Gastroesophageal sphincter (tissue), 4 donors: ENCODE data around the gene TMEM207. TPM values are rescaled to one million over a fixed set of nuclear protein-coding genes. Genes with fewer than 3 reads are reported as not detected.

Experiments
- ATAC-seq: fragments of 150-250 bp; one replicate; pipeline ENCODE4 v1.9.1; 2016; ENCODE audit warnings: mild to moderate bottlenecking, moderate library complexity
- H3K27ac ChIP-seq, 4 donors: fragments of 200-600 bp; sonication (generic) in 3 of 4; 1 replicate in 3 of 4; 2 replicates in 1 of 4; pipeline ENCODE4 v1.5.1; 2016 to 2019
- H3K27me3 ChIP-seq: fragments of 200-600 bp; sonication (generic); one replicate; pipeline ENCODE4 v1.5.1; 2019
- H3K36me3 ChIP-seq, 2 donors: fragments of 200-600 bp; sonication (generic); one replicate each; pipeline ENCODE4 v1.5.1; 2019; ENCODE audit warnings: control low read depth in 1 of 2
- H3K4me1 ChIP-seq, 3 donors: fragments of 200-600 bp; sonication (generic); 1 replicate in 2 of 3; 2 replicates in 1 of 3; pipeline ENCODE4 v1.5.1; 2016 to 2019; ENCODE audit warnings: control low read depth in 2 of 3
- H3K4me3 ChIP-seq, 2 donors: fragments of 200-600 bp; sonication (generic); one replicate each; pipeline ENCODE4 v1.5.1; 2019; ENCODE audit warnings: mild to moderate bottlenecking in 1 of 2, moderate library complexity in 1 of 2
- H3K9me3 ChIP-seq, 3 donors: fragments of 200-600 bp; sonication (generic); one replicate each; pipeline ENCODE4 v1.5.1; 2017 to 2019; ENCODE audit warnings: control low read depth in 2 of 3
- EP300 ChIP-seq: sonication (generic); formaldehyde crosslinking; IDR thresholded peaks from one replicate; pipeline ENCODE4 v1.6.1; 2017; ENCODE audit warnings: antibody characterized with exemption, mild to moderate bottlenecking
- POLR2A ChIP-seq, 2 donors: fragments of 450-650 bp; IDR thresholded peaks; one replicate each; pipeline ENCODE4 v1.6.1; 2017; ENCODE audit warnings: antibody characterized with exemption in 2 of 2, mild to moderate bottlenecking in 2 of 2, moderate library complexity in 1 of 2
- POLR2AphosphoS5 ChIP-seq: sonication (generic); formaldehyde crosslinking; IDR thresholded peaks from one replicate; pipeline ENCODE4 v1.6.1; 2017; ENCODE audit warnings: antibody characterized with exemption
- WGBS, 2 donors: methylation state at CpG; one replicate each; pipeline ENCODE4 v1.1.5; 2018; ENCODE audit warnings: low coverage in 1 of 2; 5-methylcytosine and 5-hydroxymethylcytosine counted together
- total RNA-seq, 4 donors: library from RNA; depleted of rRNA; stranded (reverse); fragments of >200 nt; gene quantifications; one replicate each; pipeline ENCODE4 v1.1.0, GENCODE V29; 2016
- TF ChIP-seq, protein P1 (sequence below), 4 experiments: fragments of 200-600 bp in 2 of 4; fragments of 450-650 bp in 2 of 4; sonication (generic) in 1 of 4; IDR thresholded peaks; one replicate each; pipeline ENCODE4 v1.5.1; 2017 to 2019; ENCODE audit warnings: antibody characterized with exemption in 4 of 4, mild to moderate bottlenecking in 2 of 4, moderate library complexity in 2 of 4

Gene TMEM207
- total RNA-seq, 4 donors from 2014 or later, result not detected

DNA sequence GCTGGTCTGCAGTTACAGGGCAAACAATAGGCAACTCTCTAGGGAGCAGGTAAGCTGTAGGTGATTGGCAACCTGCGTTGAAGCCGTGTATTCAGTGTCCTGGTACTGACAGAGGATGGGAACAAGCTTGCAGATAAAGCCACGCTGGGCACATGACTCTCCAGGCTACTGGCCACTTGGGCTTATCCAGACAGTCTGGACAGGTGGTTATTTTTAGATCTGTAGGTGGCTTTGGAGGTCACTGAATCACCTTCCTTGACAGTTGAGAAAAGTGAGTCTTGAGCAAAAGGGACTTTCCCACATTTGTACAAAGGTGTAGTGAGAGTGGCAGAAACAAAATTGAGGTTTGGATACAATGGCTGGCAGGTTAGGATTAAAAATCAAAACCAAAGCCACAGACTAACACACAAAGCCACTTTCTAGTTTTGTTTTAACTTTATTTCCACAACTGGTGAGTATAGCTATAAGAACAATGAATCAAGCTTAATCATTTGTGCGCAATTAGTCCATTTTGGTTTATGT lies 41.9 kb upstream of the TMEM207 start:
- Histone ChIP-seq H3K27me3 (peaks cover 4% of the 10 kb centered on the region), H3K36me3 (no peaks in the 10 kb centered on the region), H3K4me3 (no peak overlapping the region), H3K27ac (no peak overlapping the region), H3K4me1 (no peaks in the 10 kb centered on the region), H3K9me3 (no peaks in the 10 kb centered on the region)
- 82 to 90% methylated on average over 3 of the region's 4 CpGs for WGBS, 2 donors
- ATAC-seq, result no peak
- TF ChIP-seq, protein P1, sequence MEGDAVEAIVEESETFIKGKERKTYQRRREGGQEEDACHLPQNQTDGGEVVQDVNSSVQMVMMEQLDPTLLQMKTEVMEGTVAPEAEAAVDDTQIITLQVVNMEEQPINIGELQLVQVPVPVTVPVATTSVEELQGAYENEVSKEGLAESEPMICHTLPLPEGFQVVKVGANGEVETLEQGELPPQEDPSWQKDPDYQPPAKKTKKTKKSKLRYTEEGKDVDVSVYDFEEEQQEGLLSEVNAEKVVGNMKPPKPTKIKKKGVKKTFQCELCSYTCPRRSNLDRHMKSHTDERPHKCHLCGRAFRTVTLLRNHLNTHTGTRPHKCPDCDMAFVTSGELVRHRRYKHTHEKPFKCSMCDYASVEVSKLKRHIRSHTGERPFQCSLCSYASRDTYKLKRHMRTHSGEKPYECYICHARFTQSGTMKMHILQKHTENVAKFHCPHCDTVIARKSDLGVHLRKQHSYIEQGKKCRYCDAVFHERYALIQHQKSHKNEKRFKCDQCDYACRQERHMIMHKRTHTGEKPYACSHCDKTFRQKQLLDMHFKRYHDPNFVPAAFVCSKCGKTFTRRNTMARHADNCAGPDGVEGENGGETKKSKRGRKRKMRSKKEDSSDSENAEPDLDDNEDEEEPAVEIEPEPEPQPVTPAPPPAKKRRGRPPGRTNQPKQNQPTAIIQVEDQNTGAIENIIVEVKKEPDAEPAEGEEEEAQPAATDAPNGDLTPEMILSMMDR (IDR thresholded peaks at IDR 0.05), result no peak
- TF ChIP-seq EP300 (no peak), POLR2AphosphoS5 (no peak), POLR2A (IDR thresholded peaks at IDR 0.05) (no peak)

DNA sequence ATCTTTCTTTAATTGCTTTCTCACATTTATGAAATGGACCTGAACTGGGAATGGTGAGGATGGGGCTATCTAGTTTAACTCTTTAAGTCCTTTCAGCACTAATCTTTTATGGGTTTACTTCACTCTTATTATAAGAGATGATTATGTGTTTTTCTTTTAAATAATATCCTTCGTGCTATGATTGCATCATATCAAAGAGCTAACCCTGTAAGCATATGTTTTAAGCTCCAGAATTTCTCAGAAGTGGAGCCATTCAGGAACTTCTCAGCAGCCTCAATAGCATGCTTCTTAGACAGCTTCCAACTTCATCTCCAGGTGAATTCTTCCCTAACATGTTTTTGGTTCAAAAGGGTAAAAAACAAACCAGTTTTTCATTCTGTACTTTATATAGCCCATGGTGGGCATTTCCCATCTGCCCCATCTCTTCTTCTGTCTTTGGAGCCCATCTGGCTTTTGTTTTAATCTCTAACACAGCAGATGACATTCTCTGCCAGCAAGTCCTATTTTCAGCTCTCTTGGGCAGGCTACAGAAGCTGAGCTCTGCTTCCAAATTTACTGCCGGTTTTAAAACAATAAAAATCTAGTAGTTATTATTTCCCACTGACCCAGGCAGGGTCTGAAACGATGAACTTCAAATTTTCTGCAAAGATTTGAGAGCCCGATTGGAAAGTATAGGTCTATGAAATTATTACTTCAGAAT lies 37.4 kb upstream of the TMEM207 start:
- no peak overlapping the region for H3K27ac ChIP-seq
- peaks cover 4% of the 10 kb centered on the region for H3K27me3 ChIP-seq
- no peaks in the 10 kb centered on the region for H3K4me1 ChIP-seq
- no peak overlapping the region for H3K4me3 ChIP-seq
- TF ChIP-seq, protein P1 (IDR thresholded peaks at IDR 0.05), result no peak
- TF ChIP-seq POLR2AphosphoS5, result no peak
- no peak for TF ChIP-seq EP300
- TF ChIP-seq POLR2A (IDR thresholded peaks at IDR 0.05), result no peak
- no peaks in the 10 kb centered on the region for H3K9me3 ChIP-seq
- H3K36me3 ChIP-seq, result no peaks in the 10 kb centered on the region
- WGBS, 2 donors, result 69 to 71% methylated on average over 4 of the region's 4 CpGs
- no peak for ATAC-seq

DNA sequence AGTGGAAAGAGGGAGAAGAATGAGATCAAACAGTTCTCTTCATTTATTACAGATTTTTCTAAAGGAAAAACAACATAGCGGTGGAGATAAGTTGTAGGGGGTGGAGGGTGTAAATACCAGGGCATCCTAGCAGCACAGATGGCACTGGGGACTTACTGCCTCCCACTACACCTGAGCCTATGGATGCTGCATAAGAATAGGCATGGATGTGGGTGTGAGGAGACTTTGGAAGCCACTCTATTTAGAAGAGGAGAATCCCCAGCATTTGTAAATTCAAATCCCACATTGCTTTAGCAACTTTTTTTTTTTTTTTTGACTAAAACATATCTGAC lies 36.8 kb upstream of the TMEM207 start:
- 0 to 24% methylated on average over 1 of the region's 1 CpG for WGBS, 2 donors
- Histone ChIP-seq H3K36me3 (no peaks in the 10 kb centered on the region), H3K4me3 (no peak overlapping the region), H3K27me3 (peaks cover 4% of the 10 kb centered on the region), H3K27ac (no peak overlapping the region), H3K4me1 (no peaks in the 10 kb centered on the region), H3K9me3 (no peaks in the 10 kb centered on the region)
- no peak for ATAC-seq
- TF ChIP-seq POLR2A (IDR thresholded peaks at IDR 0.05) (no peak), POLR2AphosphoS5 (no peak), EP300 (no peak)
- TF ChIP-seq, protein P1 (IDR thresholded peaks at IDR 0.05), result no peak

DNA sequence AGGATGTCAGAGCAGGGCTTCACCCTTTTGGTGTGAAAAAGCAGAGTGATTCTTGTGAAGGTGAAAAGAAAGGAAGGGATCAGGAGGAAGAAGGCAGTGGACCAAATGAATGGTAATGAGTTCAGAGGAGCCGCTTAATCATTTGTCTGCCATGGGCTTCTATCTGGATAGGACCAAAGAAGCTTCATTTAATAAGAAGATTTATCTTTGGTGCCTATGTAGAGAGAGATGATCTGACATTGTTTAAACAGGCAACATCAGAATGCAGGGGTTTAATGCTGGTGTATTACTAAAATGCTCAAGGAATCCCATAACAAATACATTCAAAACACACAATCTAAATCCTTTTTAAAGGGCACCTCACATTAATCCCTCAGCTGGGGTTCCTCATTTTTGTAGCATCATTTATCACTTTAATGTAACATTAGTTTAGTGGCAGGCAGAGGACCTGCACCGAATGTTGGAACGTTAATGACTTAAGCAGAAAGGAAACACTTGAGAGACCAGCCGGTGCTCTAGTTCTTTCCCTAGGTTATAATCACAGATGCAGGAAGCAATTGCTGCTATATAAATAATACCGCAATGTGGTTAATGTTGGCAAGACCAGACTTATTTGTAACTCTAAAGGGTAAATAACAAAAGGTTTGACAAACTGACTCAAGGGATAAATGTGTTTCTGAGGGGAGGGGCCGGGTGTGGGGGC lies 36.3 kb upstream of the TMEM207 start:
- ATAC-seq, result no peak

More for the DNA sequence above, 36.3 kb upstream of the TMEM207 start:
- TF ChIP-seq POLR2A (IDR thresholded peaks at IDR 0.05) (no peak), POLR2AphosphoS5 (no peak), EP300 (no peak)
- TF ChIP-seq, protein P1 (IDR thresholded peaks at IDR 0.05), result no peak
- peaks cover 4% of the 10 kb centered on the region for H3K27me3 ChIP-seq
- WGBS, 2 donors, result 5 to 15% methylated on average over 6 of the region's 6 CpGs
- no peaks in the 10 kb centered on the region for H3K4me1 ChIP-seq
- no peaks in the 10 kb centered on the region for H3K9me3 ChIP-seq
- H3K36me3 ChIP-seq, result no peaks in the 10 kb centered on the region
- H3K4me3 ChIP-seq, result no peak overlapping the region
- H3K27ac ChIP-seq, result no peak overlapping the region
